Neutrophil (primary cell): ENCODE data around the gene PDE2A.

Experiments
- H3K27ac ChIP-seq: fragments of 200-600 bp; sonication (generic); 2 replicates; pipeline ENCODE4 v1.5.1; 2016; ENCODE audit warnings: mild to moderate bottlenecking, moderate library complexity
- H3K27me3 ChIP-seq: fragments of 200-600 bp; sonication (generic); 2 replicates; pipeline ENCODE4 v1.6.0; 2016; ENCODE audit warnings: mild to moderate bottlenecking
- H3K36me3 ChIP-seq: fragments of 200-600 bp; sonication (generic); 2 replicates; pipeline ENCODE4 v1.5.1; 2017
- H3K4me1 ChIP-seq, 2 experiments: fragments of 200-600 bp in 1 of 2; sonication (generic) in 1 of 2; 1 replicate in 1 of 2; 2 replicates in 1 of 2; pipeline versions ENCODE4 v1.5.1 to v1.6.1; 2013 to 2016; ENCODE audit warnings: low read depth in 1 of 2, low read length in 1 of 2, mild to moderate bottlenecking in 1 of 2, moderate library complexity in 1 of 2; ENCODE audit not compliant: control insufficient read depth in 1 of 2, insufficient read depth in 1 of 2
- H3K4me3 ChIP-seq, 2 experiments: fragments of 200-600 bp in 1 of 2; sonication (generic) in 1 of 2; 1 replicate in 1 of 2; 2 replicates in 1 of 2; pipeline ENCODE4 v1.5.1; 2013 to 2016; ENCODE audit warnings: low read depth in 1 of 2, low read length in 1 of 2, mild to moderate bottlenecking in 1 of 2, moderate library complexity in 1 of 2
- H3K9me3 ChIP-seq: fragments of 200-600 bp; sonication (generic); 2 replicates; pipeline ENCODE4 v1.5.1; 2016
- TF ChIP-seq, protein P1 (sequence below): fragments of 200-600 bp; sonication (generic); IDR thresholded peaks from 2 replicates; pipeline ENCODE4 v1.5.1; 2016; ENCODE audit warnings: antibody characterized with exemption

Gene PDE2A

GRCh38 chr11:72599325-72600117, 74.7 kb downstream of the PDE2A start:
- Histone ChIP-seq H3K9me3 (no peaks in the 10 kb centered on the region), H3K4me1 (no peaks in the 10 kb centered on the region), H3K4me3 (no peak overlapping the region), H3K27ac (no peak overlapping the region), H3K36me3 (no peaks in the 10 kb centered on the region), H3K27me3 (peaks cover 85% of the 10 kb centered on the region)
- TF ChIP-seq, protein P1, sequence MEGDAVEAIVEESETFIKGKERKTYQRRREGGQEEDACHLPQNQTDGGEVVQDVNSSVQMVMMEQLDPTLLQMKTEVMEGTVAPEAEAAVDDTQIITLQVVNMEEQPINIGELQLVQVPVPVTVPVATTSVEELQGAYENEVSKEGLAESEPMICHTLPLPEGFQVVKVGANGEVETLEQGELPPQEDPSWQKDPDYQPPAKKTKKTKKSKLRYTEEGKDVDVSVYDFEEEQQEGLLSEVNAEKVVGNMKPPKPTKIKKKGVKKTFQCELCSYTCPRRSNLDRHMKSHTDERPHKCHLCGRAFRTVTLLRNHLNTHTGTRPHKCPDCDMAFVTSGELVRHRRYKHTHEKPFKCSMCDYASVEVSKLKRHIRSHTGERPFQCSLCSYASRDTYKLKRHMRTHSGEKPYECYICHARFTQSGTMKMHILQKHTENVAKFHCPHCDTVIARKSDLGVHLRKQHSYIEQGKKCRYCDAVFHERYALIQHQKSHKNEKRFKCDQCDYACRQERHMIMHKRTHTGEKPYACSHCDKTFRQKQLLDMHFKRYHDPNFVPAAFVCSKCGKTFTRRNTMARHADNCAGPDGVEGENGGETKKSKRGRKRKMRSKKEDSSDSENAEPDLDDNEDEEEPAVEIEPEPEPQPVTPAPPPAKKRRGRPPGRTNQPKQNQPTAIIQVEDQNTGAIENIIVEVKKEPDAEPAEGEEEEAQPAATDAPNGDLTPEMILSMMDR: no peak

DNA sequence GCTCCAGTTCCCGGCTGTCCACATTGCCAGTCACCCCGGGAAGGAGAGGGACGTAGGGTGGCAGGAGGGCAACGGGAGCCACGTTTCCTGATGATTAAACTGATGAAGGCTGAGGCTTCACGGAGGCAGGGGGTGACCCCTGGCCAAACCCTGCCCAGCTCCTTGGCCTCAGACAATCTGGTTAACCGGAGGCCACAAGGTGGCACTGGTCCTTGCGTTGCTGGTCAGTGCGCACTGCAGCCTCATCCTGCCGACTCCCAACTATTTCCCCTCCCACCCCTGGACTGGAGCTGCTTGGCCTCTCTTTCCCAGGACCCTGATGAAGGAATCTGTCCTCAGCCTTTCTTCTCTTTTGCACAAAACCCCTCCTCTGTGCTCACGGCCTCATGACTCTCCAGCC, 75.3 kb downstream of the PDE2A start:
- no peak overlapping the region for H3K27ac ChIP-seq
- no peaks in the 10 kb centered on the region for H3K9me3 ChIP-seq
- H3K4me1 ChIP-seq: no peaks in the 10 kb centered on the region
- TF ChIP-seq, protein P1: no peak
- no peaks in the 10 kb centered on the region for H3K36me3 ChIP-seq
- no peak overlapping the region for H3K4me3 ChIP-seq
- H3K27me3 ChIP-seq: peaks cover 85% of the 10 kb centered on the region

DNA sequence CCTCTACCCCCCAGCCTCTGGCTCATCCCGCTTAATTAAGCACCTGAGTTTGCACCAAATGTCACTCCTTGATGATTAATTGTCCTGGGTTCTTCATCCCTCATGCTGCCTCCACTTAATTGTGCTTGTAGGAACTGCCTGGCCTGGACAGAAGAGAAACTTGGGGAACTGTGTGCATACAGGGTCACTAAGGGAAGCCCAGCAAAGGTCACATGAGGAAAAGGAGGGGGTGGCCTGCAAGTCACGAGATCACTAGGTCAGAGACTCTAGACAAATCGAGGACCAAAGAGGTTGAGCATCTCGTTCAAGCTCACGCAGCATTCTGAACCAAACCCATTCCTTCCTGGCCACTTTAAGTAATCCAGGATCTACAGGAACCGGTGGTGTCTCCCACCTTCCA, 75.8 kb downstream of the PDE2A start:
- TF ChIP-seq, protein P1: no peak
- peaks cover 85% of the 10 kb centered on the region for H3K27me3 ChIP-seq
- no peaks in the 10 kb centered on the region for H3K36me3 ChIP-seq
- no peaks in the 10 kb centered on the region for H3K4me1 ChIP-seq
- no peaks in the 10 kb centered on the region for H3K9me3 ChIP-seq
- no peak overlapping the region for H3K27ac ChIP-seq
- no peak overlapping the region for H3K4me3 ChIP-seq

DNA sequence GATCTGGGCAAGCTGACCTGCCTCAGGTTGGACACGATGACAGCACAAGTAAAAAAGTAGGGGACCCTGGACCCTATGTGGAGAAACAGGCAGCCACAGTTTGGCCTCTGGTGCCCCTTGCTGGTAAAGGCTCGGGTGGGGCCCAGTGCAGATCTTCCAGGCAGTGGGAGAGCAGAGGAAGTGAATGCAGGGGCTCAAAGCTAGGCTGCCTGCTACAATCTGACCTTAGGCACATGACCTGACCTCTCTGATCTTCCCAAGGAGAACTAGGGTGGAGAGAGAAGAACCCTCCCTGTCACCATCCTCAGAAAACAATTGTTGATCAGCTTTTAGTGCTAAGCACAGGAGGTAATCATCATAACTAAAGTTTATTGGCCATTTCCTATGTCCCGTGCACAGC, 76.5 kb downstream of the PDE2A start:
- TF ChIP-seq, protein P1: no peak
- no peaks in the 10 kb centered on the region for H3K36me3 ChIP-seq
- H3K4me3 ChIP-seq: no peak overlapping the region
- no peaks in the 10 kb centered on the region for H3K4me1 ChIP-seq
- H3K27ac ChIP-seq: no peak overlapping the region
- H3K9me3 ChIP-seq: no peaks in the 10 kb centered on the region
- peaks cover 87% of the 10 kb centered on the region for H3K27me3 ChIP-seq

DNA sequence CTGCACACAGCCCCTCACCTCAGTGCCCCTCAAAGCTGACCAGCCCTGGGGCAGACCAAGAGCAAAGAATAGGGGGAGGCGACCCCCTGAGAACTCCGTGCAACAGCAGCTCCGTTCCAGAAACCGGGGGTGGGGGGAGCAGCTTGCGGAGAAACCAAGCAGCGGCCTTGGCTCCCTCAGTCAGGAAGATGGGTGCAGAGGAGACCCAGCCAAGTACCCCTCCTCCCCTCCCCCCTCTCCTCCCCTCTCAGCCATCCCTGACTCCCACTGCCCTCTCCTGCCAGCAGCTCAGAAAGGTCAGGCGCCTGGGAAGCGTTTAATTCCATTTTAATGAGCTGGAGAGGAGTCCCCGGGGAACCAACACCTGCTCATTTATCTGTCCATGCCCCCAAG, 78.9 kb downstream of the PDE2A start:
- TF ChIP-seq, protein P1: no peak
- Histone ChIP-seq H3K36me3 (no peaks in the 10 kb centered on the region), H3K9me3 (no peaks in the 10 kb centered on the region), H3K27ac (no peak overlapping the region), H3K27me3 (peaks cover 96% of the 10 kb centered on the region), H3K4me1 (peaks cover 0 to 3% of the 10 kb centered on the region in 2 experiments), H3K4me3 (no peak overlapping the region)
